Common myeloid progenitor, CD34-positive (primary cell): ENCODE results near the gene TTC7B.

Experiments used
- CTCF ChIA-PET: fragments of 350-600 bp; sonication (Branson Sonifier 250); formaldehyde crosslinking; loops from one replicate; lab custom pipeline; 2021; ENCODE audit warnings: antibody characterized with exemption; lab: Charles Lee
- POLR2A ChIA-PET: fragments of 350-600 bp; sonication (Branson Sonifier 250); formaldehyde crosslinking; loops from one replicate; lab custom pipeline; 2021; ENCODE audit warnings: antibody characterized with exemption; lab: Charles Lee
- DNase-seq, 3 donors: peaks; one replicate each; pipeline versions ENCODE4 v3.0.0 to v3.0.0-alpha.2; 2013
- H3K27ac ChIP-seq, 2 experiments: 1 replicate in 1 of 2; 2 replicates in 1 of 2; pipeline ENCODE4 v1.7.0; 2013; ENCODE audit warnings: inconsistent platforms in 2 of 2, low read length in 2 of 2, mild to moderate bottlenecking in 2 of 2, low read depth in 1 of 2, moderate library complexity in 1 of 2; ENCODE audit not compliant: severe bottlenecking in 2 of 2, insufficient read depth in 1 of 2, poor library complexity in 1 of 2
- H3K27me3 ChIP-seq, 5 experiments: replicated peaks in 2 of 5; 1 replicate in 3 of 5; 2 replicates in 2 of 5; pipeline versions ENCODE4 v1.6.1 to v1.7.0; 2013; ENCODE audit warnings: low read length in 4 of 5, mild to moderate bottlenecking in 2 of 5, moderate library complexity in 2 of 5, inconsistent platforms in 1 of 5; ENCODE audit not compliant: insufficient read depth in 5 of 5, control insufficient read depth in 4 of 5
- H3K36me3 ChIP-seq, 4 experiments: 1 replicate in 2 of 4; 2 replicates in 2 of 4; pipeline versions ENCODE4 v1.6.1 to v1.7.0; 2013; ENCODE audit warnings: low read length in 3 of 4, control low read depth in 1 of 4, mild to moderate bottlenecking in 1 of 4; ENCODE audit not compliant: control insufficient read depth in 4 of 4, insufficient read depth in 4 of 4
- H3K4me1 ChIP-seq, 4 experiments: 1 replicate in 3 of 4; 2 replicates in 1 of 4; pipeline versions ENCODE4 v1.6.1 to v1.7.1; 2013; ENCODE audit warnings: low read length in 3 of 4, mild to moderate bottlenecking in 3 of 4, control low read depth in 1 of 4, inconsistent platforms in 1 of 4, moderate library complexity in 1 of 4; ENCODE audit not compliant: control insufficient read depth in 4 of 4, insufficient read depth in 4 of 4; ENCODE audit errors: control extremely low read depth in 1 of 4
- H3K4me3 ChIP-seq, 7 experiments: 1 replicate in 4 of 7; 2 replicates in 3 of 7; pipeline versions ENCODE4 v1.5.1 to v1.7.0; 2013; ENCODE audit warnings: mild to moderate bottlenecking in 7 of 7, low read length in 6 of 7, moderate library complexity in 6 of 7, inconsistent platforms in 2 of 7, low read depth in 2 of 7, control low read depth in 1 of 7; ENCODE audit not compliant: insufficient read depth in 4 of 7, control insufficient read depth in 1 of 7; ENCODE audit errors: extremely low read depth in 1 of 7
- H3K9me3 ChIP-seq, 5 experiments: 1 replicate in 4 of 5; 2 replicates in 1 of 5; pipeline versions ENCODE4 v1.6.1 to v1.7.1; 2013; ENCODE audit warnings: low read length in 4 of 5, mild to moderate bottlenecking in 2 of 5, inconsistent platforms in 1 of 5, low read depth in 1 of 5, moderate library complexity in 1 of 5; ENCODE audit not compliant: control insufficient read depth in 4 of 5, insufficient read depth in 2 of 5; ENCODE audit errors: control extremely low read depth in 1 of 5
- whole genome bisulfite sequencing: methylation state at CpG from one replicate; pipeline ENCODE4 v1.1.5; 2013; ENCODE audit not compliant: insufficient coverage; 5-methylcytosine and 5-hydroxymethylcytosine counted together

TTC7B gene

DNA sequence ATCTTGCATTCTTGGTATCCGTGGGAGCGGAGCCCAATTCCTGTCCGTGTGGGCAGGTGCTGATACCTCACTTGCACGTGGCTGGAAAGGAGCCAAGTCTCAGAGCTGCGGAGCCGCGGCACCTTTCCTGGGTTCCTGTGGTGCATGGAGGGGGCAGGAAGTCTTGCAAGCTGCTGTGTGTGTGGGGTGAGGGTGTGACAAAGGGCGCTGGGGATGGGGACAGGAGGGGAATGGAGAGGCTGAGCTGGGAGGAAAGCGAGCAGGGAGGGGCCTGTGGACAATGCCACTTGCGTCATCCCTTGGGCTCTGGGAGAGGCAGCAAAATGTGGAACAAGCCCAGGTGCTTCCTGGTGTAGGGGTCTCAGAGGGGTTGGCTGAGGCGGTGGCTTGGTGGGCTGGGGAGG lies 332.7 kb downstream of the TTC7B start:
- ChIA-PET POLR2A (interaction anchor here (0.7 kb wide), 1 partner anchor 17 kb away, joined by 3 read pairs; no protein-coding TSS in a partner anchor), CTCF (interaction anchor here (1.5 kb wide), 1 partner anchor 9 kb away, joined by 3 read pairs; no protein-coding TSS in a partner anchor)
- Histone ChIP-seq H3K4me3 (peak overlapping the region in 2 of 7 experiments; percentile 40 to 45), H3K27ac (no peak overlapping the region), H3K4me1 (peaks cover 5 to 26% (median 20%) of the 10 kb centered on the region in 4 experiments), H3K36me3 (no peaks in the 10 kb centered on the region), H3K27me3 (no peaks in the 10 kb centered on the region), H3K9me3 (peaks cover 0 to 13% (median 3%) of the 10 kb centered on the region in 5 experiments)
- DNase-seq, result peak; percentile 75 to 97 (median 95)
- 7% methylated on average over 10 of the region's 11 CpGs for WGBS

DNA sequence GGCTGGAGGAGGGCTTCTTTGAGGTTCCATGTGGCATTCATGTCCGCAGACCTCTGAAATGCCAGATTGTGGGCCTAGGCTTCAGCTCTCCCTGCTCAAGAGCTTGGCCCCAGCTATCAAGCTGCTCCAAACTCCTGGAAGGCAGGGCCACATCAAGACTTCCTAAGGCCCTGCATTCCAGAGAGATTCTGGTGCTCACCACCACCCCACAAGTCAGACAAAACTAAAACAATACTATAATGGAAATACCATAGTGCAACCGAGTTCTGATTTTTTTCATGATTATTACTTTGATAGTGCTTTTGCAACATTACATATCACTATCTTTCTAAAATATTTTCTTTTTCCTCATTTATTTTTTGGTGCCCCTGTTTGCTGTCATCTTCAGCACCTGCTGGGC lies 333.1 kb downstream of the TTC7B start:
- WGBS, result 80% methylated on average over 1 of the region's 2 CpGs
- peaks cover 5 to 26% (median 20%) of the 10 kb centered on the region in 4 experiments for H3K4me1 ChIP-seq
- ChIA-PET CTCF (interaction anchor here (1.5 kb wide), 1 partner anchor 9 kb away, joined by 3 read pairs; no protein-coding TSS in a partner anchor), POLR2A (interaction anchor here (0.7 kb wide), 1 partner anchor 18 kb away, joined by 3 read pairs; no protein-coding TSS in a partner anchor)
- H3K9me3 ChIP-seq, result peaks cover 0 to 13% (median 3%) of the 10 kb centered on the region in 5 experiments
- no peak for DNase-seq
- H3K36me3 ChIP-seq, result no peaks in the 10 kb centered on the region
- H3K4me3 ChIP-seq, result no peak overlapping the region
- no peak overlapping the region for H3K27ac ChIP-seq
- H3K27me3 ChIP-seq, result no peaks in the 10 kb centered on the region

DNA sequence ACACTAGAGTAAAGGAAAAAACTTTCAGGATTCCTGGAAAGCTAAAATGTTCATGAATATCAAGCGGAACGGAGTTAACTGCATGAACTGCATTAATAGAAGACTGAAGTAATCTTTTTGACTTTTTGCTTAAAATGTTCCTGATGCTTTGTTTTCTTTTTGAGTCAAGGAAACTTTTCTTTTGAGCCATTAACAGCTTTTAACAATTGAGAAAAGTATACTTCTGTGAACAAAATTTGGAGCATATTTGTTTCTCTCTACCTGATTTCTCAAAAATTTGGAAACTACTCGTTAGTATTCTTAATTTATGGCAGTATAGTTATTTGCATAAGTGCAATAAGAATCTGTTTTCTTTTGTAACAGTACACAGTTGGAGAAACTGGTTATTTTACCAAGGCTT lies 340.9 kb downstream of the TTC7B start:
- no peaks in the 10 kb centered on the region for H3K36me3 ChIP-seq
- no peak overlapping the region for H3K27ac ChIP-seq
- 58% methylated on average over 3 of the region's 3 CpGs for WGBS
- ChIA-PET POLR2A (no interaction called here), CTCF (interaction anchor here (1.7 kb wide), 1 partner anchor 9 kb away, joined by 5 read pairs; no protein-coding TSS in a partner anchor)
- peaks cover 6 to 23% (median 13%) of the 10 kb centered on the region in 5 experiments for H3K9me3 ChIP-seq
- DNase-seq, result peak in 2 of 3 donors; percentile 21 to 43
- H3K27me3 ChIP-seq, result no peaks in the 10 kb centered on the region
- no peak overlapping the region for H3K4me3 ChIP-seq
- no peaks in the 10 kb centered on the region for H3K4me1 ChIP-seq
